ENCODE measurements around the gene ARHGAP4. TPM values are rescaled to one million over a fixed set of nuclear protein-coding genes. Genes with fewer than 3 reads are reported as not detected.

ARHGAP4 gene
- polyA plus RNA-seq, 3 donors = 23.5 to 25.8 (median 23.5) TPM

- DNase-seq (ENCODE audit: low read depth in 3 of 3, low spot score in 2 of 3) = no peak
These were observed 55.8 kb downstream of the ARHGAP4 start for GRCh38 chrX:153870288-153870690.

GRCh38 chrX:153869473-153870287 is 56.4 kb downstream of the ARHGAP4 start:
- no peak for DNase-seq (ENCODE audit: low read depth in 3 of 3, low spot score in 2 of 3)

DNA sequence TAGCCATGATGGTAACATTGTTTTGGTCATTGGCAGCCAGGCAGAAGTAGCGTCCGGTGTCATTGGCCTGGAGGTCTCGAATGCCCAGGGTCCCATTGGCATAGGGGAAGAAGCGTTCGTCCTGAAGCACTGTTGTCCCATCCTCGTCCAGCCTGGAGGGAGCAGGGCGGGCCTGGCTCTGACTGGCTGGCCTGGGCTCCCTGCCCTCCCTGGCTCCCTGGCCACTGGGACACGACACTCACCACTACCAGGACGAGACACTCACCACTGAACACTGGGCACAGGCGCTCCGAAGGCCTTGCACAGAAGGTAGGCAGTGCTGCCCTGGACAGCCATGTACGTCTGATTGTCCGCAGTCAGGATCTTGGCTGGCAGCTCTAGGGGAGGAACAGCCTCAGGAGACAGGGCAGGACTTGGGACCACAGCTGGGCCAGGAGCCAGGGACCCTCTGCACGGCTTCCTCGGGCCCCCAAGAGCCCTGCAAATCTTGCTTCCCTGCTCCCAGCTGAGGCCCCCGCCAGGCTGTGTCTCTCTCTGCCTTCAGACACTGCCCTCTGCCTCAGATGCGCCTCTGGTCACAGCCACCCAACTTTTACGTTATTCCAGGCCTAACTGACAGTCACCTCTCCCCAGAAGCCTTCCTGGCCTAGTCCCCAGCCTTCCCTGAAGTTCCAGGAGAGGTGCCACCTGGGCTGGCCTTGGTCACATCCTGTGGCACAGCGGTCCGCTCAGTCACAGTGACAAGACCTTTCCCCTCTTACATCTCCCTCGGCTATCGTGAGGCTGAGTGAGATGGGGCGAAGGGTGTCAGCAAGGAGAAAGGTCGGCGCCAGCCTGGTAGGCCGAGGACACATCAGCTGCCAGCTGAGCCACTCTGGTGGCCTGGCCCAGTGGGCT is 57.2 kb downstream of the ARHGAP4 start:
- DNase-seq (ENCODE audit: low read depth in 3 of 3, low spot score in 2 of 3) = no peak

GRCh38 chrX:153867671-153868070 is 58.4 kb downstream of the ARHGAP4 start:
- DNase-seq (ENCODE audit: low read depth in 3 of 3, low spot score in 2 of 3) = no peak

DNA sequence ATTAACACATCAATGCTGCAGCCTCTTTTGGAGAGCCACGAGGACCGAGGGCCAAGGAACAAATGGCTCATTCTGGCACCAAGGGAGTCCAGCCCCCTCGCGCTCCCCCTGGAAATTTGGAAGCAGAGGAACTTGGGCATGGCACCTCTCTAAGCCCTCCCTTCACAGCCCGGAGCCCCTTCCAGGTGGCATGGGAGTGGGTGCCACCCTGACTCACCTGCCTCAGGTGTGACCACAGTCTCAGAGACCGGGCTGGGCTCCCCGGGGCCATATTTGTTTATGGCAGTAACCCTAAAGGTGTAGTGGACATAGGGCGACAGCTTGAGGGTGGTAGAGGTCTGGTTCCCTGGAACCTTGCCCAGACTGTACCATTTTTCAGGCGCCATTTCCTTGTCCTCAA is 58.9 kb downstream of the ARHGAP4 start:
- DNase-seq (ENCODE audit: low read depth in 3 of 3, low spot score in 2 of 3) = no peak

DNA sequence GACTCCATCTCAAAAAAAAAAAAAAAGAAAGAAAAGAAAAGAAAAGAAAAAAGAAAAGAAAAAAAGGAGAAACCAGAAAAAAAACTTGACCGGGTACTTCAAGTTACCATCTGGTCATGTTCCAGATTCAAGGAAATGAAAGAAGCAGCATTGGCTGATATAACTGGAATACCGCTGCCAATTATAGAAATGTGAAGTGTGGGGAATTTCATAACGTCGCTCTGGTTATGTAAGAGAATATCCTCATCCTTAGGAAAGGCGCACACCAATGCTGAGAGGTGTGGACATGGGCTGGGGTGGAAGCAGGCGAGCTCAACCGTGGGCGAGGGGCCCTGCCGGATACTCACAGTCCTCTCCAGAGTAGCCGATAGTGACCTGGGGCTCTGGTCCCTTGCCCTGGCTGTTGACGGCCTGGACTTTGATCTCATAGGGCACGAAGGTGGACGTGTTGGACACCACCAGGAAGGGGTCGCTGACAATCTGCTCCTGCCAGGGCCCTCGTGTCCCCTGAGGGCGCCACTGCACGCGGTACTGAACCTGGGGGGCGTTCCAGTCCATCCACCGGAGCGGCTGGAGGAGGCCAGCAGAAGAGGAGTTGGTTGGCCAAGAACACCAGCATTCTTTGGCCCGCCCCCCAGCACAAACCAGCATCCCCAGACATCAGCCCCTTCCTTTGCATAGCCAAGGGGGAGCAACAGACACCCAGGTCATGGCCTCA is 59.6 kb downstream of the ARHGAP4 start:
- DNase-seq (ENCODE audit: low read depth in 3 of 3, low spot score in 2 of 3) = no peak

DNA sequence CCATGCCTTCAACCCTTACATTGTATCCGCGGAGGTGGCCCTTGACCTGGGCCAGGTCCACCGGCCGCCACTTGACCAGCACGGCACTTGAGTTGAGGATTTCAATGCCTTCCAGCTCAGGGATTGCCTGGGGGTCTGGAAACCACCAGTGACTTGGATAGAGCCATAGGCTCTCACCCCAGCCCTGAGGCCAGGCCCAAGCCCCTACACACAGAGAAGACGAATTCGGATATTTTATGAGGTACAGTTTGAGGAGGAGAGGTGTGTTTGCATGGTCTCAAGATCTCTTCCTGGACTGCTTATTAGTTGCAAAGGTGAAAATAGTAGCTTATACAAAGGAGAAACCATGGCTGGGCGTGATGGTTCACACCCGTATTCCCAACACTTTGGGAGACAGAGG is 60.4 kb downstream of the ARHGAP4 start:
- no peak for DNase-seq (ENCODE audit: low read depth in 3 of 3, low spot score in 2 of 3)

GRCh38 chrX:153865321-153865580 is 60.8 kb downstream of the ARHGAP4 start:
- DNase-seq (ENCODE audit: low read depth in 3 of 3, low spot score in 2 of 3) = no peak

GRCh38 chrX:153864561-153865320 is 61.3 kb downstream of the ARHGAP4 start:
- DNase-seq (ENCODE audit: low read depth in 3 of 3, low spot score in 2 of 3) = no peak

DNA sequence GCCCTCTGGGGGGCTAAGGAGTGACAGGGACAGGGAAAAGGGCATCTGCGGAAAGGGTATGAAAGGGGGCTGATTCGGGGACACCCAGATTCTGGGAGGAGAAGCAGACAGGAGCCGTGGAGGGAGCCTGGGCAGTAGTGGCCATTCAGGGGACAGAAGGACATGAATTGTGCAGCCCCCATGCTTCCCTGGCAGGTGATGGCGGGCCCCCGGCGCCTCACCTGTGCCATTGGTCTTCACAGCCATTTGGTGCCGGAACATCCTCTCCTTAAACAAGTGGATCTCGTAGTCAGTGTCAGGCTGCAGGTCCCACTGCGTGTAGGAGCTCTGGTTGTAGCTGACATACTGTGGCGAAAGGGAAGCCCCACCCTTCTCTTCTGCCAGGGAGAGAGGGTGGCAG is 62.0 kb downstream of the ARHGAP4 start:
- no peak for DNase-seq (ENCODE audit: low read depth in 3 of 3, low spot score in 2 of 3)

DNA sequence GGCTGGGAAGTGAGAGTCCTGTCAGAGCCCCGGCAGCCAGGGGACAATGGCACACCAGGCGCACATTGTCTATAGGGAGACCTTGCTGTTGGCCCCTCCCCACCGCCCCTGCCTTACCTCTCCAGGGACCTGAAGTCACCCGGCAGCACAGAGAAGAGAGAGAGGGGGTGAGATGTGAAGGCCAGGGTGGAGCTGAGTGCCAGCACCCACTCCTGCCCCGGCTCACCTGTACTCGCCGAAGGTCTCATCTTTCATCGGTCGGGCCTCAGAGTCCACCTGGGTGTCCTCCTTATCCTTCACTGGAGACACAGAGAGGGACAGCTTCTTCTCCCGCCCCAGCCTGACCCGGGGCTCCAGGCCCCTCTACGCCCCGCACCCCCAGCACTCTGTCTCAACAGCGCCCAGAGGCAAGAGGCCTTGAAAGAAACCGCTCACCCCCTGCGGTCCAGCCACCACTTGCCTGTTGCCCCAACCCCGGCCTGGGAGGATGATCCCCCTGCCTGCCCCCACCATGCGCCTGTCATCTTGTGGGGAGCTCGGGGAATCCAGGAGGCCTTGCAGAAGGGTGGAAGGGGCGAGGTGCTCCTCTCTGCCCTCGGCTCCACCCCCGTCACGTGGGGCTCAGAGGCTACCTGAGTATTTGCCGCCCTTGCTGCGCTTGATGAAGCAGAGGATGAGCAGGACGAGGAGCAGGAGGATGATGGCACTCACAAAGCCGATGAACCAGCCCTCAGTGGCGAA is 62.6 kb downstream of the ARHGAP4 start:
- no peak for DNase-seq (ENCODE audit: low read depth in 3 of 3, low spot score in 2 of 3)

- no peak for DNase-seq (ENCODE audit: low read depth in 3 of 3, low spot score in 2 of 3)
These were observed 63.5 kb downstream of the ARHGAP4 start for GRCh38 chrX:153862369-153863250.

GRCh38 chrX:153861733-153862310 is 64.2 kb downstream of the ARHGAP4 start:
- no peak for DNase-seq (ENCODE audit: low read depth in 3 of 3, low spot score in 2 of 3)

DNA sequence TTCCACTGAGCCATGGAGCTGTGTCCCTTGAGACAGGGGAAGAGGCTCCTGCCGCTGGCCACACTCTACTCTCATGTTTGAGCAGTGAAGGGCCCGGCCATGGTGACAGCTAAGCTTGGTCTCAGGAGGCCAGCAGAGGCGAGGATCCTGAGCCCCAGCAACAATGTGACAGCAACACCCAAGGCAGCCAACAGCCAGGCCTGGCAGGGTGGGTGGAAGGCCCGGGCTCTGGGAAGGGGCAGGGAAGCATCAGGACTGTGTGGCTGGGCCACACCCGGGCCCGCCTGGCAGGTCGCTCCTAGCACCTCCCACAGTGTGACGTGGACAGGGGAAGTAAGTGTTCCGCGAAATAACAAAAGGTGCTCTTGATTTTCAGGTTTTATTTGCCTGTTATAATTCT is 64.9 kb downstream of the ARHGAP4 start:
- DNase-seq (ENCODE audit: low read depth in 3 of 3, low spot score in 2 of 3) = no peak

Other genes with a start within 250 kb of the ARHGAP4 start
- gene SLC6A8, start 238.3 kb downstream of the ARHGAP4 start, polyA plus RNA-seq (ENCODE audit: insufficient read length in 3 of 3) = 10 to 100 TPM; 39.9 to 47.3 (median 40.5) TPM
- gene BCAP31, start 201.9 kb downstream of the ARHGAP4 start, polyA plus RNA-seq (ENCODE audit: insufficient read length in 3 of 3) = 100 to 1,000 TPM; 191 to 206 (median 202) TPM
- gene ABCD1, start 201.4 kb downstream of the ARHGAP4 start, polyA plus RNA-seq (ENCODE audit: insufficient read length in 3 of 3) = 1 to 10 TPM; 7.2 to 7.7 (median 7.4) TPM
- 1 to 10 TPM in 2 of 3 donors, under 1 TPM in 1; 0.96 to 1.7 (median 1.6) TPM for gene PLXNB3, start 162.0 kb downstream of the ARHGAP4 start, polyA plus RNA-seq (ENCODE audit: insufficient read length in 3 of 3)
- under 1 TPM; 0.55 to 0.78 (median 0.72) TPM for gene SRPK3, start 145.2 kb downstream of the ARHGAP4 start, polyA plus RNA-seq (ENCODE audit: insufficient read length in 3 of 3)
- gene IDH3G, start 131.9 kb downstream of the ARHGAP4 start, polyA plus RNA-seq (ENCODE audit: insufficient read length in 3 of 3) = 10 to 100 TPM; 71.7 to 83.7 (median 77.2) TPM
- gene SSR4, start 131.6 kb downstream of the ARHGAP4 start, polyA plus RNA-seq (ENCODE audit: insufficient read length in 3 of 3) = 100 to 1,000 TPM; 135 to 164 (median 160) TPM
- gene PDZD4, start 95.7 kb downstream of the ARHGAP4 start, polyA plus RNA-seq (ENCODE audit: insufficient read length in 3 of 3) = 1 to 10 TPM; 6.8 to 7.1 (median 6.9) TPM
- 10 to 100 TPM; 39.8 to 50.8 (median 47.8) TPM for gene L1CAM, start 40.1 kb downstream of the ARHGAP4 start, polyA plus RNA-seq (ENCODE audit: insufficient read length in 3 of 3)
- gene AVPR2, start 21.6 kb downstream of the ARHGAP4 start, polyA plus RNA-seq (ENCODE audit: insufficient read length in 3 of 3) = 1 to 10 TPM; 1.4 to 2.4 (median 1.7) TPM
- 10 to 100 TPM; 54.7 to 62.2 (median 61.4) TPM for gene NAA10, start 8.8 kb upstream of the ARHGAP4 start, polyA plus RNA-seq (ENCODE audit: insufficient read length in 3 of 3)
- gene RENBP, start 18.4 kb upstream of the ARHGAP4 start, polyA plus RNA-seq (ENCODE audit: insufficient read length in 3 of 3) = 10 to 100 TPM; 13.9 to 17.9 (median 17.2) TPM
- gene HCFC1, start 45.6 kb upstream of the ARHGAP4 start, polyA plus RNA-seq (ENCODE audit: insufficient read length in 3 of 3) = 10 to 100 TPM; 31.7 to 37.5 (median 36.7) TPM
- 1 to 10 TPM; 5.8 to 6.1 (median 6.0) TPM for gene TMEM187, start 46.5 kb upstream of the ARHGAP4 start, polyA plus RNA-seq (ENCODE audit: insufficient read length in 3 of 3)
- 10 to 100 TPM; 47.8 to 55.8 (median 53.0) TPM for gene IRAK1, start 93.6 kb upstream of the ARHGAP4 start, polyA plus RNA-seq (ENCODE audit: insufficient read length in 3 of 3)
- 10 to 100 TPM; 23.6 to 27.9 (median 27.4) TPM for gene MECP2, start 171.5 kb upstream of the ARHGAP4 start, polyA plus RNA-seq (ENCODE audit: insufficient read length in 3 of 3)
- gene OPN1LW, start 218.0 kb upstream of the ARHGAP4 start, polyA plus RNA-seq (ENCODE audit: insufficient read length in 3 of 3) = not detected

All from right renal cortex interstitium (tissue), 3 donors.